ENCODE results near the gene IL2RG.

The IL2RG gene

GRCh38 chrX:71128166-71128833 lies 16.9 kb upstream of the IL2RG start:
- no peak overlapping the region for H3K9ac ChIP-seq (ENCODE audit: insufficient read length, low read depth)
- DNase-seq (ENCODE audit: low read depth, low spot score): no peak
- H3K9me3 ChIP-seq (ENCODE audit: insufficient read depth, low read length): no peaks in the 10 kb centered on the region
- peaks cover 19% of the 10 kb centered on the region for H3K4me1 ChIP-seq (ENCODE audit: insufficient read depth, insufficient read length)
- H3K4me3 ChIP-seq (ENCODE audit: insufficient read length, low read depth): no peak overlapping the region
- H3K27me3 ChIP-seq (ENCODE audit: insufficient read depth, insufficient read length): no peaks in the 10 kb centered on the region
- TF ChIP-seq YY1 (IDR thresholded peaks at IDR 0.05; ENCODE audit: insufficient read depth, insufficient read length): no peak
- no peak for TF ChIP-seq SUZ12 (IDR thresholded peaks at IDR 0.05; ENCODE audit: extremely low read depth, insufficient read depth, insufficient read length)
- TF ChIP-seq ZNF274 (IDR thresholded peaks at IDR 0.05; ENCODE audit: low read depth, low read length): no peak
- peaks cover 98% of the 10 kb centered on the region for H3K36me3 ChIP-seq (ENCODE audit: insufficient read depth, insufficient read length, low read length)

- Histone ChIP-seq H3K27me3 (ENCODE audit: insufficient read depth, insufficient read length) (peaks cover 16% of the 10 kb centered on the region), H3K36me3 (ENCODE audit: insufficient read depth, insufficient read length, low read length) (peaks cover 46% of the 10 kb centered on the region), H3K4me3 (ENCODE audit: insufficient read length, low read depth) (peak overlapping the region; percentile 61), H3K4me1 (ENCODE audit: insufficient read depth, insufficient read length) (peaks cover 3% of the 10 kb centered on the region), H3K9ac (ENCODE audit: insufficient read length, low read depth) (peak overlapping the region; percentile 79), H3K9me3 (ENCODE audit: insufficient read depth, low read length) (no peaks in the 10 kb centered on the region)
- DNase-seq (ENCODE audit: low read depth, low spot score): no peak
- TF ChIP-seq SUZ12 (IDR thresholded peaks at IDR 0.05; ENCODE audit: extremely low read depth, insufficient read depth, insufficient read length) (no peak), ZNF274 (IDR thresholded peaks at IDR 0.05; ENCODE audit: low read depth, low read length) (no peak), YY1 (IDR thresholded peaks at IDR 0.05; ENCODE audit: insufficient read depth, insufficient read length) (no peak)
Measured at GRCh38 chrX:71118985-71119535, 7.7 kb upstream of the IL2RG start.

GRCh38 chrX:71118032-71118984 lies 6.9 kb upstream of the IL2RG start, which contains the start of gene MED12:
Gene MED12 (plus strand): TSS chrX:71118596. CDS start chrX:71118755, 159 bp downstream.
- H3K4me3 ChIP-seq (ENCODE audit: insufficient read length, low read depth): peak within 1 kb of the TSS; percentile 61
- peaks cover 39% of the 10 kb centered on the region for H3K36me3 ChIP-seq (ENCODE audit: insufficient read depth, insufficient read length, low read length)
- H3K4me1 ChIP-seq (ENCODE audit: insufficient read depth, insufficient read length): peaks cover 3% of the 10 kb centered on the region
- peak within 1 kb of the TSS; percentile 79 for H3K9ac ChIP-seq (ENCODE audit: insufficient read length, low read depth)
- peak; percentile 77 for DNase-seq (ENCODE audit: low read depth, low spot score)
- TF ChIP-seq YY1 (IDR thresholded peaks at IDR 0.05; ENCODE audit: insufficient read depth, insufficient read length): no peak
- TF ChIP-seq ZNF274 (IDR thresholded peaks at IDR 0.05; ENCODE audit: low read depth, low read length): no peak
- TF ChIP-seq SUZ12 (IDR thresholded peaks at IDR 0.05; ENCODE audit: extremely low read depth, insufficient read depth, insufficient read length): no peak
- peaks cover 16% of the 10 kb centered on the region for H3K27me3 ChIP-seq (ENCODE audit: insufficient read depth, insufficient read length)
- no peaks in the 10 kb centered on the region for H3K9me3 ChIP-seq (ENCODE audit: insufficient read depth, low read length)

GRCh38 chrX:71117358-71117757 lies 6.0 kb upstream of the IL2RG start:
- peak overlapping the region; percentile 4 for H3K4me3 ChIP-seq (ENCODE audit: insufficient read length, low read depth)
- H3K27me3 ChIP-seq (ENCODE audit: insufficient read depth, insufficient read length): peaks cover 20% of the 10 kb centered on the region
- H3K36me3 ChIP-seq (ENCODE audit: insufficient read depth, insufficient read length, low read length): peaks cover 29% of the 10 kb centered on the region
- no peak for DNase-seq (ENCODE audit: low read depth, low spot score)
- peak overlapping the region; percentile 21 for H3K9ac ChIP-seq (ENCODE audit: insufficient read length, low read depth)
- no peak for TF ChIP-seq SUZ12 (IDR thresholded peaks at IDR 0.05; ENCODE audit: extremely low read depth, insufficient read depth, insufficient read length)
- no peak for TF ChIP-seq YY1 (IDR thresholded peaks at IDR 0.05; ENCODE audit: insufficient read depth, insufficient read length)
- peaks cover 3% of the 10 kb centered on the region for H3K4me1 ChIP-seq (ENCODE audit: insufficient read depth, insufficient read length)
- H3K9me3 ChIP-seq (ENCODE audit: insufficient read depth, low read length): no peaks in the 10 kb centered on the region

GRCh38 chrX:71111921-71112431 lies 599 bp upstream of the IL2RG start:
- DNase-seq (ENCODE audit: low read depth, low spot score): no peak
- Histone ChIP-seq H3K36me3 (ENCODE audit: insufficient read depth, insufficient read length, low read length) (no peaks in the 10 kb centered on the region), H3K4me1 (ENCODE audit: insufficient read depth, insufficient read length) (peaks cover 5% of the 10 kb centered on the region), H3K9ac (ENCODE audit: insufficient read length, low read depth) (no peak overlapping the region), H3K27me3 (ENCODE audit: insufficient read depth, insufficient read length) (peaks cover 36% of the 10 kb centered on the region), H3K4me3 (ENCODE audit: insufficient read length, low read depth) (no peak overlapping the region), H3K9me3 (ENCODE audit: insufficient read depth, low read length) (no peaks in the 10 kb centered on the region)
- TF ChIP-seq YY1 (IDR thresholded peaks at IDR 0.05; ENCODE audit: insufficient read depth, insufficient read length): no peak

- Histone ChIP-seq H3K9ac (ENCODE audit: insufficient read length, low read depth) (no peak overlapping the region), H3K36me3 (ENCODE audit: insufficient read depth, insufficient read length, low read length) (no peaks in the 10 kb centered on the region), H3K9me3 (ENCODE audit: insufficient read depth, low read length) (no peaks in the 10 kb centered on the region), H3K4me3 (ENCODE audit: insufficient read length, low read depth) (no peak overlapping the region), H3K4me1 (ENCODE audit: insufficient read depth, insufficient read length) (peaks cover 5% of the 10 kb centered on the region), H3K27me3 (ENCODE audit: insufficient read depth, insufficient read length) (peaks cover 29% of the 10 kb centered on the region)
- DNase-seq (ENCODE audit: low read depth, low spot score): no peak
- no peak for TF ChIP-seq SUZ12 (IDR thresholded peaks at IDR 0.05; ENCODE audit: extremely low read depth, insufficient read depth, insufficient read length)
- no peak for TF ChIP-seq ZNF274 (IDR thresholded peaks at IDR 0.05; ENCODE audit: low read depth, low read length)
- no peak for TF ChIP-seq YY1 (IDR thresholded peaks at IDR 0.05; ENCODE audit: insufficient read depth, insufficient read length)
Measured at GRCh38 chrX:71109051-71109450, 2.3 kb downstream of the IL2RG start.

Data from NT2/D1 (cell line).